WERI-Rb-1 (cell line): ENCODE results near the gene RAB3D.
"Not testable (repeated sequence)": the region's sequence is repeated elsewhere in the genome, so short reads cannot be mapped to it uniquely, and the experiment has no call there.

ENCODE experiments used
- DNase-seq: peaks from one replicate; pipeline ENCODE4 v3.0.0-alpha.2; 2020
- H3K27ac ChIP-seq: fragments of 250-450 bp; sonication (Bioruptor Pico); 2 replicates; pipeline ENCODE4 v1.5.1; 2020; ENCODE audit warnings: mild to moderate bottlenecking, moderate library complexity
- H3K27me3 ChIP-seq: fragments of 250-450 bp; sonication (Bioruptor Pico); 2 replicates; pipeline ENCODE4 v1.5.1; 2021; ENCODE audit warnings: mild to moderate bottlenecking, low read depth, moderate library complexity; ENCODE audit not compliant: insufficient read depth, severe bottlenecking
- H3K36me3 ChIP-seq: fragments of 250-450 bp; sonication (Bioruptor Pico); 2 replicates; pipeline ENCODE4 v1.5.1; 2020; ENCODE audit warnings: mild to moderate bottlenecking, moderate library complexity
- H3K4me3 ChIP-seq: 2 replicates; pipeline ENCODE4 v1.5.1; 2011; ENCODE audit warnings: low read depth, mild to moderate bottlenecking, control low read depth, low read length
- H3K9me3 ChIP-seq: fragments of 250-450 bp; sonication (Bioruptor Pico); 2 replicates; pipeline ENCODE4 v1.5.1; 2021; ENCODE audit warnings: mild to moderate bottlenecking, moderate library complexity; ENCODE audit not compliant: severe bottlenecking
- TF ChIP-seq, protein P1 (sequence below): IDR thresholded peaks from 2 replicates; pipeline ENCODE4 v1.5.1; 2011; ENCODE audit warnings: low read depth, mild to moderate bottlenecking, control low read depth, inconsistent platforms, low read length

The RAB3D gene

DNA sequence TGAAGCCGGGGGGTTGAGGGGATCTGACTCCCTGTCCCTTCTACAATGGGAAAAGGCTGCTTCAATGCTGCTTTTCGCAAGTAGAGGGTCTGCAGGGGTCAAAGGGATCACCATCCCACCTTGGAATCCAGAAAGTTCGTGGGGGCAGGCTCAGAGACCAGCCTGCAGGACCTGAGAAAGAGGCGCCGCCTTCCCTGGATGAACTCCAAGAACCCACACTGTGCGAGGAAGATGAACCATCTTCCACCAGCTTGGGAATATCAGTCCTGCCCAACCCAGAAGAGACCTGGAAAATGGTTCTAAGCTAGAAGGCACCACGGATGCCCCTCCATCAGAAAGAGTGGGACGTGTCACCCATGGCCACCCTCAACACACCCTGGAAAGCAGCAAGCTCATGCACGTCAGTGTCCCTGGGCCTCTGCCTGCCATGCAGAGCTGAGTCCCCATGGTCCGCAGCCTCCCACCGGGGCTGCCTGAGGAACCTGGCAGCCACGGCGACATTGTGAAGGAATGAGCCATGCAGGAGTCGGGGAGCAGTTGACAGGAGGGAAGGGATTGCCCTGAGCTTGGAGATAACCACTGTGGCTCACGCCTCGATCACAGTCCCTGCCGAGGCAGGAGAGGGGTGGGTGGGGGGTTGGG lies 14.6 kb downstream of the RAB3D start:
- Histone ChIP-seq H3K9me3 (no peaks in the 10 kb centered on the region), H3K27me3 (no peaks in the 10 kb centered on the region), H3K27ac (no peak overlapping the region), H3K36me3 (peaks cover 26% of the 10 kb centered on the region), H3K4me3 (no peak overlapping the region)
- TF ChIP-seq, protein P1, sequence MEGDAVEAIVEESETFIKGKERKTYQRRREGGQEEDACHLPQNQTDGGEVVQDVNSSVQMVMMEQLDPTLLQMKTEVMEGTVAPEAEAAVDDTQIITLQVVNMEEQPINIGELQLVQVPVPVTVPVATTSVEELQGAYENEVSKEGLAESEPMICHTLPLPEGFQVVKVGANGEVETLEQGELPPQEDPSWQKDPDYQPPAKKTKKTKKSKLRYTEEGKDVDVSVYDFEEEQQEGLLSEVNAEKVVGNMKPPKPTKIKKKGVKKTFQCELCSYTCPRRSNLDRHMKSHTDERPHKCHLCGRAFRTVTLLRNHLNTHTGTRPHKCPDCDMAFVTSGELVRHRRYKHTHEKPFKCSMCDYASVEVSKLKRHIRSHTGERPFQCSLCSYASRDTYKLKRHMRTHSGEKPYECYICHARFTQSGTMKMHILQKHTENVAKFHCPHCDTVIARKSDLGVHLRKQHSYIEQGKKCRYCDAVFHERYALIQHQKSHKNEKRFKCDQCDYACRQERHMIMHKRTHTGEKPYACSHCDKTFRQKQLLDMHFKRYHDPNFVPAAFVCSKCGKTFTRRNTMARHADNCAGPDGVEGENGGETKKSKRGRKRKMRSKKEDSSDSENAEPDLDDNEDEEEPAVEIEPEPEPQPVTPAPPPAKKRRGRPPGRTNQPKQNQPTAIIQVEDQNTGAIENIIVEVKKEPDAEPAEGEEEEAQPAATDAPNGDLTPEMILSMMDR: no peak
- no peak for DNase-seq

DNA sequence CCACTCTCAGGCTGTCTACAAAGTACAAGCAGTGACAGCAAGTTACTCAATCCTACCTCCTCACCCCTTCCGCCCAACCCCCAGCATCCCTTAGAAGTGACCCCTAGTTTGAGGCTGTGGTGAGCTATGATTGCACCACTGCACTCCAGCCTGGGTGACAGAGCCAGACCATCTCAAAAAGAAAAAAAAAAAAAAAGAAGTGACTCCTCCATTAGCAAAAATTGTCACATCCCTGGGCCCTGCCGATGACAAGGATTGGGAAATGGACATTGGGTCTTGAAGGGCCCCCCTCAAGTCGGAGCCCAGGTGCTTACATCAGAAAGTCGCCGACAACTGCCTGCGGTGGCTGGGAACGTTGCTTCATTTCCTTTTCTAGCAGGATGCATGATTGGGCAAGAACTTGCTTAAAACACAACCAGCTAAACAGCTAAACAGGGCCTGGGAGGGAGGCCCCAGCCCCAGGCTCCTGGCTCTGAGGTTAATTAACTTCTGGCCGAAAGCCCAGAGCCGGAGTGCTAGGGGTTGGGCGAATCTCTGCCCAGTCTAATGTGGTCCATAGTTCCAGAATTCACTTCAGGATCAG lies 15.3 kb downstream of the RAB3D start:
- peaks cover 22% of the 10 kb centered on the region; the same call in 1 of the 2 replicates for H3K36me3 ChIP-seq
- H3K27me3 ChIP-seq: no peaks in the 10 kb centered on the region
- TF ChIP-seq, protein P1: no peak
- no peak overlapping the region for H3K27ac ChIP-seq
- DNase-seq: no peak
- no peak overlapping the region for H3K4me3 ChIP-seq
- no peaks in the 10 kb centered on the region for H3K9me3 ChIP-seq

DNA sequence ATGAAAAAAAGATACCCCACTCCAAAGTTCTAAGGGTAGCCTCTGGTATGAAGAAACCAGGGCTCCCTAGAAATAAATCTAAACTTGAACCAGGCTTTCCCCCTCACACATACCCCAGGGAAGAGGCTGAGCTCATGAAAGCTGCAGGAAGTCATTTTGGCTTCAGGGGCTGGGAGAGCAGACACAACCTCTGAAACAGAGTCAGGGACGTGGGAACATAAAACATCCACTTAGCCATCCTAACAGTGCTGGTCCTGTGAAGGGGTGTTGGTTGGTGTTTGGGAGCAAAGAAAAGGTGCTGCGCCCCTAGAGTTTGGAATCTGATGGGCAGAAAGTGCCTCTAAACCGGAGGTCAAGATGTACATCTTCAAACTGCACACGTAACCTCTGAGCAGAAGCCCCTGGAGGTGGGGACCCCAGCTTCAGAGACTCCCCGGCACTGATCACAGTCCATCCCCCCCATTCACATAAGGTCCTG lies 15.8 kb downstream of the RAB3D start:
- no peaks in the 10 kb centered on the region for H3K9me3 ChIP-seq
- H3K36me3 ChIP-seq: peaks cover 21% of the 10 kb centered on the region; the same call in 1 of the 2 replicates
- no peaks in the 10 kb centered on the region for H3K27me3 ChIP-seq
- DNase-seq: no peak
- no peak overlapping the region for H3K27ac ChIP-seq
- TF ChIP-seq, protein P1: no peak
- H3K4me3 ChIP-seq: no peak overlapping the region

DNA sequence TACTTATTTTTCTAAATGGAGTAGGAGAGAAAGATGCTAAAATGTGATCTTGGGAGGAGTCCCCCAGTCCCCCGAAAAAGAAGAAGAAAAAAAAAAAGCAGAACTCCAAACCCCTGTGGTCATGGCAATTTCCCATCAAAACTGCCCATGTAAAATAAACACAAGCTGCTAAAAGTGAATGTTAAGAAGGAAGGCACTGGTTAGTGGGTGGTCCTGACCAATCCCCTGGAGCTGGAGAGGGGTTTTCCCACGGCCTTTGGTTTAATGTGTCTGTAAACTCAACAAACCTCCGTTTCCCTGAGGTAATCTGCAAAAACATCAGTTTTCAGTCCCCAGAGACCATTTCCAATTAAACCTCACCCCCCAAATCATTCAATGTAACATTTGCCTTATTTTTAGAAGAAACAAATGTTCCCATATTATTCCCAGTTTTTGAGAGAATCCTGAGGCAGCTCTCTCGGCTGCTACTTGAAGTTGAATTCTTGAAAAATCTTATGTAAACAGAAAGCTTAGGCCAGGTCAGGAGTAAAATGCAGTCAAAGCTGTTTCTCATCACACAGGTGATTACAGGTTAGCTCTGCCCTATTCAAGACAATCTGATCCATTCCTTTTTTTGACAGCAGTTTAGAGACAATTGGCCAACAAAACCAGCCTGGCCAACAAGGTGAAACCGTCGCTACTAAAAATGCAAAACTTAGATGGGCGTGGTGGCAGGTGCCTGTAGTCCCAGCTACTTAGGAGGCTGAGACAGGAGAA lies 17.0 kb downstream of the RAB3D start:
- TF ChIP-seq, protein P1: no peak
- Histone ChIP-seq H3K27ac (no peak overlapping the region), H3K27me3 (no peaks in the 10 kb centered on the region), H3K9me3 (no peaks in the 10 kb centered on the region), H3K4me3 (no peak overlapping the region), H3K36me3 (peaks cover 14% of the 10 kb centered on the region; the same call in 1 of the 2 replicates)
- no peak for DNase-seq

DNA sequence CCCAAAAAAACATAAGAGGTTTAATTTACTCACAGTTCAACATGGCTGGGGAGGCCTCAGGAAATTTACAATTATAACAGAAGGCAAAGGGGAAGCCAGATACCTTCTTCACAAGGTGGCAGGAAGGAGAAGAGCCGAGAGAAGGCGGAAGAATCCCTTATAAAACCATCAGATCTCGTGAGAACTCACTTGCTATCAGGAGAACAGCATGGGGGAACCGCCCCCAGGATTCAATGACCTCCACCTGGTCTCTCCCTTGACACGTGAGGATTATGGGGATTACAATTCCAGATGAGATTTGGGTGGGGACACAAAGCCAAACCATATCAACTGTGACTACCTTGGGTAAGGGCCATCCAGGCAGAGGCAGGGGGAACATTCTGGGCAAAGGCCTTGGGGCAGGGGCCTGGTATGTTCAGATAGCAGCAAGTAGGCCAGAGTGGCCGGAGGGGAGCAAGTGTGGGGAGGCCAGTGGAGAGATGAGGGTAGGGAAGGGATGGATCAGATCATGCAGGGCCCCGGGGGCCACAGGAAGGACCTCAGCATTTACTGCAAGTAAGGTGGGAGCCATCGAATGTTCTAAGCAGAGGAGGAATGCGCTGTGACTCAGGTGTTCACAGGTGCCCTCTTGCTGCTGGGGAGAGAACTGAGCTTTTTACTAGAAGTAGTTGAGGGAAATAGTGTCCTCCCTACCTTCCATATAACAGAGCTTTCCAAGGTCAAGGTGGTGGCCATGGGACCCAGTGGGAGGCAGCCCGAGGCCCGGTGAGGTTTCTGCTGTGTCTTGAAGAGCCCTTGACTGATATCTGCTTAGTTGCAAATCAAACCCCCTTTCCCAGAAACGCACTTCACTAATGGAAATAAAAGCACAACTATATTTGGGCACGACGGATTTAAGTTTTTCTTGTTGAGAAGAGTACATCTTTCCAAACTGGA lies 18.0 kb downstream of the RAB3D start:
- peak; percentile 78 for DNase-seq
- H3K27ac ChIP-seq: peak overlapping the region; percentile 43
- TF ChIP-seq, protein P1: peak; percentile 40; the same call in 1 of the 2 replicates
- H3K36me3 ChIP-seq: peaks cover 7% of the 10 kb centered on the region; the same call in 1 of the 2 replicates
- H3K27me3 ChIP-seq: no peaks in the 10 kb centered on the region
- H3K9me3 ChIP-seq: no peaks in the 10 kb centered on the region
- no peak overlapping the region for H3K4me3 ChIP-seq

DNA sequence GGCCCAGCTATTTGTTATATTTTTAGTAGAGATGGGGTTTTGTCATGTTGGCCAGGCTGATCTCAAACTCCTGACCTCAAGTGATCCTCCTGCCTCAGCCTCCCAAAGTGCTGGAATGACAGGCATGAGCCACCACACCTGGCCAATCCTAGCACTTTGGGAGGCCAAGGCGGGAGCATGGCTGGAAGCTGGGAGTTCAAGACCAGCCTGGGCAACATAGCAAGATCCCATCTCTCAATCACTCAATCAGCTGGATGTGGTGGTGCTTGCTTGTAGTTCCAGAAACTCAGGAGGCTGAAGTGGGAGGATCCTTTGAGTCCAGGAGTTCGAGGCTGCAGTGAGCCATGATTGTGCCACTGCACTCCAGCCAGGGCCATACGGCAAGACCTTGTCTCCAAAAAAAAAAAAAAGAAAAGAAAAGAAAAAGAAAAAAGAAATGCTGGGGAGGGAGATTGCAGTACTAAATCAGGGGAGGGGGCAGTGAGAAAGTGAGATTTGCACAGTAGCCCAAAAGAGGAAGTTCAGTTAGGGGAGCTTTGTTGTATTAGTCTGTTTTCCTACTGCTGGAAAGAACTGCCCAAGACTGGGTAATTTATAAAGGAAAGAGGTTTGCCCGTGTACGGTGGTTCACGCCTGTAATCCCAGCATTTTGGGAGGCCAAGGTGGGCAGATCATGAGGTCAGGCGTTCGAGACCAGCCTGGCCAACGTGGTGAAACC lies 19.0 kb downstream of the RAB3D start:
- H3K27me3 ChIP-seq, DNase-seq, H3K36me3 ChIP-seq, H3K9me3 ChIP-seq, H3K4me3 ChIP-seq: not testable (repeated sequence)
- peak overlapping the region; percentile 43 for H3K27ac ChIP-seq
